ENCODE results near the gene TSKU.

GRCh38 chr11:76772783-76773106, 10.4 kb upstream of the TSKU start:
- no peak for TF ChIP-seq CTCF (conservative IDR thresholded peaks at IDR 0.05; ENCODE audit: low read depth in 2 of 2)
- no peak for TF ChIP-seq EZH2 (IDR thresholded peaks at IDR 0.05; ENCODE audit: low read depth, unreplicated experiment)
- no peak for TF ChIP-seq POLR2AphosphoS5 (IDR thresholded peaks at IDR 0.05; ENCODE audit: low read depth)
- TF ChIP-seq CREB1 (CRISPR knock-in tag; IDR thresholded peaks at IDR 0.05; ENCODE audit: low read depth) = no peak
- no peak for TF ChIP-seq EZH2phosphoT487 (IDR thresholded peaks at IDR 0.05; ENCODE audit: unreplicated experiment)
- TF ChIP-seq, protein P1, sequence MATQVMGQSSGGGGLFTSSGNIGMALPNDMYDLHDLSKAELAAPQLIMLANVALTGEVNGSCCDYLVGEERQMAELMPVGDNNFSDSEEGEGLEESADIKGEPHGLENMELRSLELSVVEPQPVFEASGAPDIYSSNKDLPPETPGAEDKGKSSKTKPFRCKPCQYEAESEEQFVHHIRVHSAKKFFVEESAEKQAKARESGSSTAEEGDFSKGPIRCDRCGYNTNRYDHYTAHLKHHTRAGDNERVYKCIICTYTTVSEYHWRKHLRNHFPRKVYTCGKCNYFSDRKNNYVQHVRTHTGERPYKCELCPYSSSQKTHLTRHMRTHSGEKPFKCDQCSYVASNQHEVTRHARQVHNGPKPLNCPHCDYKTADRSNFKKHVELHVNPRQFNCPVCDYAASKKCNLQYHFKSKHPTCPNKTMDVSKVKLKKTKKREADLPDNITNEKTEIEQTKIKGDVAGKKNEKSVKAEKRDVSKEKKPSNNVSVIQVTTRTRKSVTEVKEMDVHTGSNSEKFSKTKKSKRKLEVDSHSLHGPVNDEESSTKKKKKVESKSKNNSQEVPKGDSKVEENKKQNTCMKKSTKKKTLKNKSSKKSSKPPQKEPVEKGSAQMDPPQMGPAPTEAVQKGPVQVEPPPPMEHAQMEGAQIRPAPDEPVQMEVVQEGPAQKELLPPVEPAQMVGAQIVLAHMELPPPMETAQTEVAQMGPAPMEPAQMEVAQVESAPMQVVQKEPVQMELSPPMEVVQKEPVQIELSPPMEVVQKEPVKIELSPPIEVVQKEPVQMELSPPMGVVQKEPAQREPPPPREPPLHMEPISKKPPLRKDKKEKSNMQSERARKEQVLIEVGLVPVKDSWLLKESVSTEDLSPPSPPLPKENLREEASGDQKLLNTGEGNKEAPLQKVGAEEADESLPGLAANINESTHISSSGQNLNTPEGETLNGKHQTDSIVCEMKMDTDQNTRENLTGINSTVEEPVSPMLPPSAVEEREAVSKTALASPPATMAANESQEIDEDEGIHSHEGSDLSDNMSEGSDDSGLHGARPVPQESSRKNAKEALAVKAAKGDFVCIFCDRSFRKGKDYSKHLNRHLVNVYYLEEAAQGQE (IDR thresholded peaks at IDR 0.05; ENCODE audit: unreplicated experiment) = no peak
- TF ChIP-seq, protein P2, sequence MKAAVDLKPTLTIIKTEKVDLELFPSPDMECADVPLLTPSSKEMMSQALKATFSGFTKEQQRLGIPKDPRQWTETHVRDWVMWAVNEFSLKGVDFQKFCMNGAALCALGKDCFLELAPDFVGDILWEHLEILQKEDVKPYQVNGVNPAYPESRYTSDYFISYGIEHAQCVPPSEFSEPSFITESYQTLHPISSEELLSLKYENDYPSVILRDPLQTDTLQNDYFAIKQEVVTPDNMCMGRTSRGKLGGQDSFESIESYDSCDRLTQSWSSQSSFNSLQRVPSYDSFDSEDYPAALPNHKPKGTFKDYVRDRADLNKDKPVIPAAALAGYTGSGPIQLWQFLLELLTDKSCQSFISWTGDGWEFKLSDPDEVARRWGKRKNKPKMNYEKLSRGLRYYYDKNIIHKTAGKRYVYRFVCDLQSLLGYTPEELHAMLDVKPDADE (IDR thresholded peaks at IDR 0.05) = no peak
- no peak for TF ChIP-seq JUNB (IDR thresholded peaks at IDR 0.05; ENCODE audit: unreplicated experiment)
- no peak for TF ChIP-seq ZNF331 (CRISPR knock-in tag; IDR thresholded peaks at IDR 0.05; ENCODE audit: low read depth)
- no peak for TF ChIP-seq NANOG (IDR thresholded peaks at IDR 0.05; ENCODE audit: borderline replicate concordance)
- TF ChIP-seq ZNF114 (CRISPR knock-in tag; IDR thresholded peaks at IDR 0.05) = no peak

Data from GM23338 (cell line).